Subcutaneous adipose tissue (tissue), 4 donors: ENCODE measurements around the gene BTNL2. TPM values are rescaled to one million over a fixed set of nuclear protein-coding genes. Genes with fewer than 3 reads are reported as not detected.

Source experiments
- CTCF ChIP-seq: fragments of 450-650 bp; IDR thresholded peaks from one replicate; pipeline ENCODE4 v1.5.1; 2016; ENCODE audit warnings: low read depth, mild to moderate bottlenecking, control low read depth, antibody characterized with exemption, moderate library complexity
- total RNA-seq, 4 donors: library from RNA; depleted of rRNA; stranded (reverse); fragments of >200 nt; gene quantifications; one replicate each; pipeline ENCODE4 v1.1.0, GENCODE V29; 2016

BTNL2 gene
- total RNA-seq, 4 donors from 2014 or later = not detected

GRCh38 chr6:32396028-32396427 lies 11.0 kb downstream of the BTNL2 start:
- TF ChIP-seq CTCF = no peak

- TF ChIP-seq CTCF = no peak
Observed at GRCh38 chr6:32393665-32394420, 13.1 kb downstream of the BTNL2 start.

GRCh38 chr6:32391505-32391904 lies 15.5 kb downstream of the BTNL2 start:
- no peak for TF ChIP-seq CTCF

GRCh38 chr6:32387589-32388340 lies 19.2 kb downstream of the BTNL2 start:
- no peak for TF ChIP-seq CTCF

- no peak for TF ChIP-seq CTCF
Observed at GRCh38 chr6:32386040-32386439, 20.9 kb downstream of the BTNL2 start.

- no peak for TF ChIP-seq CTCF
Observed at GRCh38 chr6:32382757-32383420, 24.1 kb downstream of the BTNL2 start.

- TF ChIP-seq CTCF = no peak
Observed at GRCh38 chr6:32379545-32379944, 27.4 kb downstream of the BTNL2 start.
